ENCODE data around the gene HECW1.
A peak's percentile ranks its signal among the peaks of the same experiment; 100 is the strongest.

HECW1 gene

GRCh38 chr7:43576241-43576640, 463.8 kb downstream of the HECW1 start:
- no peaks in the 10 kb centered on the region for H3K36me3 ChIP-seq (ENCODE audit: control insufficient read depth in 2 of 2, insufficient read depth in 1 of 2, low read length in 2 of 2)
- no peak overlapping the region for H3K27ac ChIP-seq (ENCODE audit: extremely low read depth, low read depth, low read length)
- CTCF ChIA-PET, result interaction anchor here (1.6 kb wide), 1 partner anchor 145 kb away, joined by 3 read pairs; no protein-coding TSS in a partner anchor
- H3K4me3 ChIP-seq (ENCODE audit: low read depth, low read length), result no peak overlapping the region
- no peaks in the 10 kb centered on the region for H3K9me3 ChIP-seq (ENCODE audit: control insufficient read depth, insufficient read depth, low read depth, low read length)
- no peaks in the 10 kb centered on the region for H3K4me1 ChIP-seq (ENCODE audit: control insufficient read depth, insufficient read depth, low read length)
- POLR2A ChIA-PET, result no interaction called here
- TF ChIP-seq GLIS1 (tag by site-specific recombination; IDR thresholded peaks at IDR 0.05), result no peak
- no peak for TF ChIP-seq YY2 (tag by site-specific recombination; IDR thresholded peaks at IDR 0.05)
- no peak for TF ChIP-seq ZNF274 (IDR thresholded peaks at IDR 0.05; ENCODE audit: low read length)
- TF ChIP-seq ZNF274 (tag by site-specific recombination; IDR thresholded peaks at IDR 0.05; ENCODE audit: borderline replicate concordance), result no peak
- TF ChIP-seq KLF7 (tag by site-specific recombination; IDR thresholded peaks at IDR 0.05; ENCODE audit: borderline replicate concordance), result no peak
- TF ChIP-seq ZNF169 (tag by site-specific recombination; IDR thresholded peaks at IDR 0.05), result no peak
- no peak for TF ChIP-seq ZNF658 (tag by site-specific recombination; IDR thresholded peaks at IDR 0.05)
- TF ChIP-seq ZBTB48 (tag by site-specific recombination; IDR thresholded peaks at IDR 0.05), result no peak
- no peak for TF ChIP-seq GLI2 (tag by site-specific recombination; IDR thresholded peaks at IDR 0.05; ENCODE audit: borderline replicate concordance, low read depth)
- TF ChIP-seq, protein P1, sequence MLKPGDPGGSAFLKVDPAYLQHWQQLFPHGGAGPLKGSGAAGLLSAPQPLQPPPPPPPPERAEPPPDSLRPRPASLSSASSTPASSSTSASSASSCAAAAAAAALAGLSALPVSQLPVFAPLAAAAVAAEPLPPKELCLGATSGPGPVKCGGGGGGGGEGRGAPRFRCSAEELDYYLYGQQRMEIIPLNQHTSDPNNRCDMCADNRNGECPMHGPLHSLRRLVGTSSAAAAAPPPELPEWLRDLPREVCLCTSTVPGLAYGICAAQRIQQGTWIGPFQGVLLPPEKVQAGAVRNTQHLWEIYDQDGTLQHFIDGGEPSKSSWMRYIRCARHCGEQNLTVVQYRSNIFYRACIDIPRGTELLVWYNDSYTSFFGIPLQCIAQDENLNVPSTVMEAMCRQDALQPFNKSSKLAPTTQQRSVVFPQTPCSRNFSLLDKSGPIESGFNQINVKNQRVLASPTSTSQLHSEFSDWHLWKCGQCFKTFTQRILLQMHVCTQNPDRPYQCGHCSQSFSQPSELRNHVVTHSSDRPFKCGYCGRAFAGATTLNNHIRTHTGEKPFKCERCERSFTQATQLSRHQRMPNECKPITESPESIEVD (tag by site-specific recombination; IDR thresholded peaks at IDR 0.05), result no peak
- TF ChIP-seq PRDM10 (tag by site-specific recombination; IDR thresholded peaks at IDR 0.05), result no peak
- no peak for TF ChIP-seq ZFP3 (tag by site-specific recombination; IDR thresholded peaks at IDR 0.05; ENCODE audit: low read depth)
- no peak for TF ChIP-seq AEBP2 (tag by site-specific recombination; IDR thresholded peaks at IDR 0.05; ENCODE audit: borderline replicate concordance)
- TF ChIP-seq SP7 (tag by site-specific recombination; IDR thresholded peaks at IDR 0.05), result no peak
- no peak for TF ChIP-seq MYNN (tag by site-specific recombination; IDR thresholded peaks at IDR 0.05; ENCODE audit: borderline replicate concordance)
- TF ChIP-seq ZFP69B (tag by site-specific recombination; IDR thresholded peaks at IDR 0.05), result no peak
- TF ChIP-seq ZNF184 (tag by site-specific recombination; IDR thresholded peaks at IDR 0.05), result no peak

- no peaks in the 10 kb centered on the region for H3K9me3 ChIP-seq (ENCODE audit: control insufficient read depth, insufficient read depth, low read depth, low read length)
- no peak overlapping the region for H3K4me3 ChIP-seq (ENCODE audit: low read depth, low read length)
- peak overlapping the region; percentile 17; the same call in 1 of the 2 replicates for H3K27ac ChIP-seq (ENCODE audit: extremely low read depth, low read depth, low read length)
- CTCF ChIA-PET, result interaction anchor here (0.7 to 1.5 kb wide), 2 partner anchors 123 to 1890 kb away, joined by 3 to 6 read pairs; no protein-coding TSS in a partner anchor
- no peaks in the 10 kb centered on the region for H3K4me1 ChIP-seq (ENCODE audit: control insufficient read depth, insufficient read depth, low read length)
- no peaks in the 10 kb centered on the region for H3K36me3 ChIP-seq (ENCODE audit: control insufficient read depth in 2 of 2, insufficient read depth in 1 of 2, low read length in 2 of 2)
- POLR2A ChIA-PET, result no interaction called here
- TF ChIP-seq ZNF335 (tag by site-specific recombination; conservative IDR thresholded peaks at IDR 0.05) (peak; percentile 55; the same call in 1 of the 2 replicates), PATZ1 (tag by site-specific recombination; IDR thresholded peaks at IDR 0.05) (peak; percentile 56; the same call in 1 of the 2 replicates)
- TF ChIP-seq, protein P2, sequence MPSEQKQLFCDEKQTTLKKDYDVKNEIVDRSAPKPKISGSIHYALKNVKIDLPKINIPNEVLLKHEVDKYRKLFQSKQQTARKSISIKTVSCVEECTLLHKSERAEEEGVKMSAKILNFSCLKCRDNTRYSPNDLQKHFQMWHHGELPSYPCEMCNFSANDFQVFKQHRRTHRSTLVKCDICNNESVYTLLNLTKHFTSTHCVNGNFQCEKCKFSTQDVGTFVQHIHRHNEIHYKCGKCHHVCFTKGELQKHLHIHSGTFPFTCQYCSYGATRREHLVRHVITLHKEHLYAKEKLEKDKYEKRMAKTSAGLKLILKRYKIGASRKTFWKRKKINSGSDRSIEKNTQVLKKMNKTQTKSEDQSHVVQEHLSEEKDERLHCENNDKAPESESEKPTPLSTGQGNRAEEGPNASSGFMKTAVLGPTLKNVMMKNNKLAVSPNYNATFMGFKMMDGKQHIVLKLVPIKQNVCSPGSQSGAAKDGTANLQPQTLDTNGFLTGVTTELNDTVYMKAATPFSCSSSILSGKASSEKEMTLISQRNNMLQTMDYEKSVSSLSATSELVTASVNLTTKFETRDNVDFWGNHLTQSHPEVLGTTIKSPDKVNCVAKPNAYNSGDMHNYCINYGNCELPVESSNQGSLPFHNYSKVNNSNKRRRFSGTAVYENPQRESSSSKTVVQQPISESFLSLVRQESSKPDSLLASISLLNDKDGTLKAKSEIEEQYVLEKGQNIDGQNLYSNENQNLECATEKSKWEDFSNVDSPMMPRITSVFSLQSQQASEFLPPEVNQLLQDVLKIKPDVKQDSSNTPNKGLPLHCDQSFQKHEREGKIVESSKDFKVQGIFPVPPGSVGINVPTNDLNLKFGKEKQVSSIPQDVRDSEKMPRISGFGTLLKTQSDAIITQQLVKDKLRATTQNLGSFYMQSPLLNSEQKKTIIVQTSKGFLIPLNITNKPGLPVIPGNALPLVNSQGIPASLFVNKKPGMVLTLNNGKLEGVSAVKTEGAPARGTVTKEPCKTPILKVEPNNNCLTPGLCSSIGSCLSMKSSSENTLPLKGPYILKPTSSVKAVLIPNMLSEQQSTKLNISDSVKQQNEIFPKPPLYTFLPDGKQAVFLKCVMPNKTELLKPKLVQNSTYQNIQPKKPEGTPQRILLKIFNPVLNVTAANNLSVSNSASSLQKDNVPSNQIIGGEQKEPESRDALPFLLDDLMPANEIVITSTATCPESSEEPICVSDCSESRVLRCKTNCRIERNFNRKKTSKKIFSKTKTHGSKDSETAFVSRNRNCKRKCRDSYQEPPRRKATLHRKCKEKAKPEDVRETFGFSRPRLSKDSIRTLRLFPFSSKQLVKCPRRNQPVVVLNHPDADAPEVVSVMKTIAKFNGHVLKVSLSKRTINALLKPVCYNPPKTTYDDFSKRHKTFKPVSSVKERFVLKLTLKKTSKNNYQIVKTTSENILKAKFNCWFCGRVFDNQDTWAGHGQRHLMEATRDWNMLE (tag by site-specific recombination; conservative IDR thresholded peaks at IDR 0.05; ENCODE audit: low read depth), result peak; percentile 53
Measured at GRCh38 chr7:43577485-43577951, 465.1 kb downstream of the HECW1 start.
